ENCODE data around the gene C1QC.

- TF ChIP-seq CTCF (IDR thresholded peaks at IDR 0.05) (no peak), POLR2A (IDR thresholded peaks at IDR 0.05) (no peak)
Measured at GRCh38 chr1:22636927-22637326, 6.5 kb upstream of the C1QC start.
